ENCODE measurements around the gene TMEM18. TPM values are rescaled to one million over a fixed set of nuclear protein-coding genes. Genes with fewer than 3 reads are reported as not detected.
"Not testable (repeated sequence)": the region's sequence is repeated elsewhere in the genome, so short reads cannot be mapped to it uniquely, and the experiment has no call there.

TMEM18 gene
- total RNA-seq, 2 donors from 2014 or later: 32.5 to 33.4 TPM

DNA sequence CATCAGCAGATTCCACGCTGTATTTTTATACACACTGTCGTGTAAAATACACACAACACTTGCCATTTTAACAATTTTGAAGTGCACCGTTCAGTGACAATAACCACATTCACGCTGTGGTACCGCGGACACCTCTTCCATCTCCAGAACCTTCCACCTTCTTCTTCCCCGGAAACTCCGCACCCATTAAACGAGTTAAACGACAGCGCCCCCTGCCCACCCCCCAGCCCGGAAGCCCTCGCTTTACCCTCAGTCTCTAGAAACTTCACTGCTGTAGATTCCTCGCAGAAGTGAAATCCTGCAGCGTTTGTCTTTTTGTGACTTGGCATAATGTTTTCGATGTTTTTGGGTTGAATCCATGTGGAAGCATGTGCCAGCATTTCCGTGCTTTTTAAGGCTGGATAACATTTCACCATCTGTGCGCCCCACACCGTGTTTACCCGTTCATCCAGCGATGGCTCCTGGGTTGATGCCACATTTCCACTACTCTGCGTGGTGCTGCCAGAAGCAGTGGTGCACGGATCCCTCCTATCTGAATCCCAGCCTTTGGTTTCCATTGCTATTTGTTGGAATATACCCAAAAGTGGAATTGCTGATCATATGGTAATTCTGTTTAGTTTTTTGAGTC is 32.0 kb upstream of the TMEM18 start:
- H3K36me3 Mint-ChIP-seq (ENCODE audit: insufficient read depth in 2 of 2): no peaks in the 10 kb centered on the region
- H3K27me3 Mint-ChIP-seq (ENCODE audit: low read depth): peaks cover 35% of the 10 kb centered on the region
- no peak for DNase-seq
- ATAC-seq (replicated peaks in 1 of 2): no peak
- H3K4me3 Mint-ChIP-seq: no peak overlapping the region
- no peak overlapping the region for H3K27ac Mint-ChIP-seq
- H3K9me3 Mint-ChIP-seq: no peaks in the 10 kb centered on the region
- H3K4me1 Mint-ChIP-seq (ENCODE audit: low read depth): peaks cover 10% of the 10 kb centered on the region

DNA sequence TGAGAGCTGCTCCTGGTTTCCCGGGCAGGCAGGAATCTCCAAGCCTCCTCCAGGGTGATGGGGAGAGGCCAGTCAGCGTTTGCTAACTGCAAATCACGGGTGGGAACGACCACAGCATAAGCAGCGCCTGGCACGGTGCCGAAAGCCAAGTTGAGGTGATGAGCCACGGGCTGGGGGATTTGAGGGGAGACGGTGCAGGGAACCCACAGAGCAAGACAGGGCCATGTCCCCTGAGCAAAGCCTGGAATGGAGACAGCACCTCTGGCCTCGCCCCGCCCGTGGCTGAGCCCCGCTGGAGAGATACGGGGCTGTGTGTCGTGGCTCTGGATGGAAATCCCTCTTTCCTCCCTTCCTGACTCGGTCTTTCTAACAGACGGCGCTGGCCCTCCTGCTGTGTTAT is 31.5 kb upstream of the TMEM18 start:
- no peak for DNase-seq
- H3K36me3 Mint-ChIP-seq (ENCODE audit: insufficient read depth in 2 of 2): peaks cover 2 to 3% of the 10 kb centered on the region in 2 donors
- peaks cover 35% of the 10 kb centered on the region for H3K27me3 Mint-ChIP-seq (ENCODE audit: low read depth)

DNA sequence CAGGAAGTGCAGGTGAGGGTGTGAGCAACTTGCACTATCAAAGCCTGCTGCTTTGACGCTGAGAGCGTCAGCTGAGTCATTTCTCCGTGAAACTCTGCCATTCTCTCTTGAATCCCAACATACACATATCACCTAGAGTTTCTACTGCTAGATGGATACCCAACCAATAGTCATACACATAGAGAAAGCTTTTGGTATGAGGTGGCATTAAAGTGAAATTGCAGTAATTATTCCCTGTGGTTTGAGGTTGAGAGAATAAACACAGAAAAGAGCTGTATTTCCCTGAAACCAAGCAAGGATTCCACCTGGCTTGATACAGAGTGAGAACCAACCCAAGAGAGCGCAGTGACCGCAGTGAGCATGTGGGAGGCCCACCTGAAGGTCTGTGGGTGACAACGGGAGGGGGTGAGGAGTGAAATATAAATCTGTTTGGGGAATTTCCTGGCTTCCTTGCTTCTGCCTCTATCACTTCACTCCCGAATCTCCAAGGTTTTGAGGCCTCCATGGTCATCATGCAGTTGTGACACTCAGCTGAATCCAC is 28.8 kb upstream of the TMEM18 start:
- ATAC-seq (replicated peaks in 1 of 2) (peak; percentile 89 to 91), DNase-seq (peak; percentile 23 to 35)
- Mint-ChIP-seq H3K4me1 (ENCODE audit: low read depth) (peaks cover 9% of the 10 kb centered on the region), H3K27ac (peak overlapping the region; percentile 59), H3K4me3 (peak overlapping the region in 1 of 2 donors; percentile 16), H3K27me3 (ENCODE audit: low read depth) (peaks cover 18% of the 10 kb centered on the region), H3K9me3 (peaks cover 3% of the 10 kb centered on the region in 2 donors), H3K36me3 (ENCODE audit: insufficient read depth in 2 of 2) (peaks cover 2 to 3% of the 10 kb centered on the region in 2 donors)

More for the DNA sequence above, 31.5 kb upstream of the TMEM18 start:
- Mint-ChIP-seq H3K27ac (no peak overlapping the region), H3K9me3 (peaks cover 3% of the 10 kb centered on the region in 2 donors), H3K4me3 (no peak overlapping the region), H3K4me1 (ENCODE audit: low read depth) (peaks cover 9% of the 10 kb centered on the region)
- ATAC-seq (replicated peaks in 1 of 2): no peak

DNA sequence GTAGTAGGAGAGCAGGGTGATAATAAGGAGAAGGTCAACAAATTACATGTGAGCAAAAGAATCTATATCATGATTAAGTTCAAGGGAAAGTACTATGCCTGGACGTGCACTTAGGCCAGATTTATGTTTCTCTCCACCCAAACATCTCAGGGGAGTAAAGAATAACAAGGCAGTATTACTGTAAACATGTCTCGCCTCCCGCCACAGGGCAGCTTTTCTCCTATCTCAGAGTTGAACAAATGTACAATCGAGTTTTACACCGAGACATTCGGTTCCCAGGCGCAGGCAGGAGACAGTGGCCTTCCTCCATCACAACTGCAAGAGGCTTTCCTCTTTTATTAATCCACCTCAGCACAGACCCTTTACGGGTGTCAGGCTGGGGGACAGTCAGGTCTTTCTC is 25.6 kb upstream of the TMEM18 start:
- H3K27ac Mint-ChIP-seq; DNase-seq; ATAC-seq (replicated peaks in 1 of 2); H3K4me1 Mint-ChIP-seq (ENCODE audit: low read depth); H3K36me3 Mint-ChIP-seq (ENCODE audit: insufficient read depth in 2 of 2); H3K4me3 Mint-ChIP-seq; H3K9me3 Mint-ChIP-seq: not testable (repeated sequence)
- H3K27me3 Mint-ChIP-seq (ENCODE audit: low read depth): peaks cover 13% of the 10 kb centered on the region

DNA sequence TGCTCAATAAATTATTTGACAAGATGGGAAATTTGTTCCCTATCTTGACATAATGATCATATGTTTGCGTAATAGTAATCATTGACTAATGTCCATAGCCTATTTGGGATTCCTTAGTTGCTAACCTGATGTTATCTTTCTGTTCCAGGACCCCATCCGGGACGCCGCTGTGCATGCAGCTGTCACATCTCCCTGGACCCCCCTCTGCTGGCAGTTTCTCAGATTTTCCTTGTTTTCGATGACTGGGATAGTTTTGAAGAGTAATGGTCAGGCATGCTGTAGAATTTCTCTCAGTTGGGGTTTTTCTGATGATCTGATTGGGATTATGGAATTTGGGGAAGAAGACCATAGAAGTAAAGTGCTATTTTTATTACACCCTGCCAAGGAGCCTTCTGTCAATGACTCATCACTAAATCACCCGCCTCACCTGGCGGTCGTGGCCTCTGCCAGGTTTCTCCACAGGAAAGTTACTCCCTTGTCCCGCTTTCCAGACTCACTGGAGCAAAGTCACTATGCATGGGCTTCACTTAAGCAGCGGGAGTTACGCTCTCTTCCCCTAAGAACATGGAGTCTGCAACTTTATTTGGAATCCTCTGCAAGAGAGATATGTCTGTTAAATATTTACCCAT is 19.9 kb upstream of the TMEM18 start:
- DNase-seq: no peak
- H3K27ac Mint-ChIP-seq: no peak overlapping the region
- H3K36me3 Mint-ChIP-seq (ENCODE audit: insufficient read depth in 2 of 2): no peaks in the 10 kb centered on the region
- no peaks in the 10 kb centered on the region for H3K9me3 Mint-ChIP-seq
- peaks cover 8% of the 10 kb centered on the region for H3K27me3 Mint-ChIP-seq (ENCODE audit: low read depth)
- no peak overlapping the region for H3K4me3 Mint-ChIP-seq
- ATAC-seq (replicated peaks in 1 of 2): no peak
- H3K4me1 Mint-ChIP-seq (ENCODE audit: low read depth): peaks cover 7% of the 10 kb centered on the region

DNA sequence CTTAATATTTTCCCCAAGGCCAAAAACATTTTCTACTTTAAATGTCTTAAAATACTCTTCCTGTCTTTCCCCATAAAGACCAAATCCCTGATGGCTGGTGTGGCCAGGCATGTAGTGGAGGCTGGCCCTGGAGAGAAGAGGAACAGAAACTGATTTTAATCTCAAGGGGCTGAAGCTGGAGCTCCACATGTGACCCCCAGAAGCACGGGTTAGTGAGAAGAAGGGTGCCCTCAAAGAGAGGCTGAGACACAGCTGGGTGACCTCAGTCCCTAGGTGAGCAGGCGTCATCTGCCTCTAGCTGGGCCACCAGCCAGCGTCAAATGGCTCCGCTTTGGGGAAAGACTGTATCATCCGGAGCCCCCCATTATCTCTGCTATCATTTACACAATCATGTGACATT is 19.3 kb upstream of the TMEM18 start:
- Mint-ChIP-seq H3K9me3 (no peaks in the 10 kb centered on the region), H3K4me3 (no peak overlapping the region), H3K27ac (no peak overlapping the region), H3K4me1 (ENCODE audit: low read depth) (peaks cover 7% of the 10 kb centered on the region), H3K27me3 (ENCODE audit: low read depth) (peaks cover 6% of the 10 kb centered on the region), H3K36me3 (ENCODE audit: insufficient read depth in 2 of 2) (no peaks in the 10 kb centered on the region)
- ATAC-seq (replicated peaks in 1 of 2) (no peak), DNase-seq (no peak)

DNA sequence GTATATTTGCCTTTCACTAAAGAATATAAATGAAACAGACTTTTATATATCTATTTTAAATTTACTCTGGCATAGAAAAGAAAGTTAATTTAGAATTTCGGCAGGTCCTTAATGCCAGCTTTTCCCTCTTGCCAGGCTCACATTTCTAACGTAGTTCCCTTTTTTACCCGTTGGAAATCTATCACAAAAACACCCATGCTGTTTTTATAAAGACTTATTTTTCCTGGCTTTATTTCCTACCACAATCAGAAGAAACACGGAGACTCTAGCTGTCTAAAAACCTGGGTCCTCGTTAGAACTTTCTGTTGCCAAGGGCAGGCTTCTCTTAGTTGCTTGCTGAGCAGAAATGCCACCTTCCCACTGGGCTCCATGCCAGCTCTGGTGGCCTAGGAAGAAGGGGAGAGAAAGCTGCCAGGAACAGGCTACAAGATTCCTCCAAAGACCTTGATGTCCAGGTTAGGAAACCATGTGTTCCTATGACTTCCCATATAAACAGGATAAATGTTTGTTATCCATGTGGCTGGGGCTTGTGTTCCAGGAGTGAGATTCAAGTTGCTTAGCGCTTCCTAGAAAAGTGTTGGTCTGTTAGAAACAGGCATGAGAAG is 17.8 kb upstream of the TMEM18 start:
- H3K27ac Mint-ChIP-seq: no peak overlapping the region
- DNase-seq (no peak), ATAC-seq (replicated peaks in 1 of 2) (no peak)
- H3K4me3 Mint-ChIP-seq: no peak overlapping the region
- H3K36me3 Mint-ChIP-seq (ENCODE audit: insufficient read depth in 2 of 2): no peaks in the 10 kb centered on the region
- H3K4me1 Mint-ChIP-seq (ENCODE audit: low read depth): peaks cover 7% of the 10 kb centered on the region
- H3K9me3 Mint-ChIP-seq: no peaks in the 10 kb centered on the region
- peaks cover 4% of the 10 kb centered on the region for H3K27me3 Mint-ChIP-seq (ENCODE audit: low read depth)

DNA sequence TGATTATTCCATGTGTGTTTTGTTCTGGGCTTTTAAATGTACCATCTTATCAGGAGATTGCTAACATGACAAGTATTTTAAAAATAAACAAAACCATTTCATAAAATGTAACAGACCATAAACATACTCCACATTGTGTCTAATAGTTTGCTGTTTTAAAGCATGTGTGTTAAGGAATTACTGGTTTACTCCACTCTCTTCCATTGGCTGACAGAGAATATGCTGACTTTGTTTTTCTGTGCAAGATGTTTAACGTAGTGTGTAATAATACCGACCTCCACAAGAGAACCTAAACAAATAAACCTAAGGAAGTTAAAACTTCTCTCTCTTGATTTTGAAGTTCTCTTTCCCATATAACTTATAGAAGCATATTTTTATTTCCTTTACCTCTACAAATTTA is 17.0 kb upstream of the TMEM18 start:
- H3K27ac Mint-ChIP-seq: no peak overlapping the region
- DNase-seq (no peak), ATAC-seq (replicated peaks in 1 of 2) (no peak)
- H3K4me3 Mint-ChIP-seq: no peak overlapping the region
- H3K4me1 Mint-ChIP-seq (ENCODE audit: low read depth): peaks cover 7% of the 10 kb centered on the region
- no peaks in the 10 kb centered on the region for H3K36me3 Mint-ChIP-seq (ENCODE audit: insufficient read depth in 2 of 2)
- peaks cover 6% of the 10 kb centered on the region for H3K27me3 Mint-ChIP-seq (ENCODE audit: low read depth)
- no peaks in the 10 kb centered on the region for H3K9me3 Mint-ChIP-seq

DNA sequence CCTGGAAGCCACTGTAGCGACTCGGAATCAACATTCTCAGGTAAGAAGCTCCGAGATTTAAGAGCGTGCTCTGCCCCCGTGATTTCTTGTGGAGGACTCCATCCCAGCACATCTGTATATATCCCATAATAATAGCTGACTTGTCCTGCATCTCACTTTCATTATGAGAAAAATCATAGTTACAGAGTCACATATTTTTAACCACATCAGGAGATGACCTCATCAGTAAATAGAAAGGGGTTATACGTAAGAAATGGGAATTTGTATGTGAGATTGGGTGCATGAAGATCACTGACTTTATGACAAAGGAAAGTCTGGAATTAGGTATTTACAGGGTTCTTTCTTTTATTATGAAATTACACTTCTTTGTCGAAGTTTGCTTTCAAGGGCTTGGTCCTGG is 16.4 kb upstream of the TMEM18 start:
- no peak overlapping the region for H3K4me3 Mint-ChIP-seq
- peaks cover 7% of the 10 kb centered on the region for H3K4me1 Mint-ChIP-seq (ENCODE audit: low read depth)
- H3K27ac Mint-ChIP-seq: no peak overlapping the region
- ATAC-seq (replicated peaks in 1 of 2) (no peak), DNase-seq (no peak)
- no peaks in the 10 kb centered on the region for H3K9me3 Mint-ChIP-seq
- peaks cover 10% of the 10 kb centered on the region for H3K27me3 Mint-ChIP-seq (ENCODE audit: low read depth)
- no peaks in the 10 kb centered on the region for H3K36me3 Mint-ChIP-seq (ENCODE audit: insufficient read depth in 2 of 2)

DNA sequence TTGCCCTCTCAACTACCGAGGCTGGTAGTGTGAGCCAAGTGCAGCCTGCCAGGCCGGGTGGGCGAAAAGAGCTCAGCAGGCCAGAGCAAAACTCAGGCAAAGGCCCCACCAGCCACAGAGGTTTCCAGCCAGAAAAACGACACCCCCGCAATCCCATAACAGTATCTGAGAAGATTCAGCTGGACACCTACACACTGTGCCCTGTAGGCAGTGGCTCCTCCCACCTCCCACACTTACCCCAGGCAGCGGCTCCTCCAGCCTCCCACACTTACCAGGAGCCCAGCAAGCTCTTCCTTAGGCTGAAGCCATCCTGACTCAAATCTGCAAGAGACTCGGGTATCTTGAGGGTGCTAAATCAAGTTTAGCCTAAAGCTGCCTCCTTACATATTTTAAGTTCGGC is 15.6 kb upstream of the TMEM18 start:
- no peak for ATAC-seq (replicated peaks in 1 of 2)
- Mint-ChIP-seq H3K27me3 (ENCODE audit: low read depth) (peaks cover 16% of the 10 kb centered on the region), H3K4me1 (ENCODE audit: low read depth) (peaks cover 7% of the 10 kb centered on the region), H3K4me3 (no peak overlapping the region), H3K9me3 (no peaks in the 10 kb centered on the region), H3K36me3 (ENCODE audit: insufficient read depth in 2 of 2) (no peaks in the 10 kb centered on the region), H3K27ac (no peak overlapping the region)
- no peak for DNase-seq

DNA sequence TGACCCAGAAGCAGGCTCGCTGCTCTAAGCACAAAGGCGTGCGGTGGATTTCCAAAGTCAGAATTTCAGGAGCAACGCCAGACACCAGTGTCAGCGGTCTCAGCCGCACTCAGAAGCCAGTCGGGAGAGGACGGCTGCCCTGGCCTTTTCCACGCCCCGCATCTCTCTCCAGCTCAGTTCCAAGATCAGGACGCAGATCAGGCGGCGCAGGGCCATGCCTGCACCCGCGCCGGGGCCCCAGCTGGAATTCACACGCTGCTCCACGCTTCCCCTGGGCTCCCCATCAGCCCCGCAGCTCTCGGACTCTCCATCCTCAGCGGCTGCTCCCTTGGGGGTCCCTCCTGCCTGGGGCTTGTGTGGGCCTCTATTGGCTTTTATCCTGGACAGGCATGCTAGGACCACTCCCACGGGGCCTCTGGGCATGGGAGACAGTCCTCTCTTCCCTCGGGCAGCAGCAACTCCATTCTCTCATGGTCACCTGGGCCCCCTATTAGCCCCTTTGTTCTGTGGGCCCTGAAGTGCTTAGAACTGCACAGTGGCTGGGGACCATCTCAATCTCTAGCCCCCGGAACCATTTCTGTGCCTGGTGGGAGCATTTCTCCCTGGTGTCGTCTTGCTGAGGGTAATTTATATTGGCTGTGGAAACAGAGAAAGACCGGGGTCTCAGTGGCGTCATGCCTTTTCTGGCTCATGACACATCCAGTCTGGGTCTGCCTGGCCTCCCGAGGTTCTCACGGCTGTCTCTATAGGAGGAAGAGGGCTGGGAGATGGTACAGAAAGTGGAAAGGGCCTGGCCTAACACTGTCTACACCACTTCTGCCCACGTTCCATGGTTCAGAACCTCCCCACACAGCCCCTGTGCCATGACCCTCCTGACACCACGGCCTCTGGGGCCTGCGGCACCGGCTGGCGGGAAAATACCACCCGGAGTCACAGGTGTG is 14.9 kb upstream of the TMEM18 start:
- H3K27ac Mint-ChIP-seq: no peak overlapping the region
- ATAC-seq (replicated peaks in 1 of 2) (no peak), DNase-seq (no peak)
- no peak overlapping the region for H3K4me3 Mint-ChIP-seq
- H3K36me3 Mint-ChIP-seq (ENCODE audit: insufficient read depth in 2 of 2): no peaks in the 10 kb centered on the region
- no peaks in the 10 kb centered on the region for H3K9me3 Mint-ChIP-seq
- H3K27me3 Mint-ChIP-seq (ENCODE audit: low read depth): peaks cover 16% of the 10 kb centered on the region
- peaks cover 7% of the 10 kb centered on the region for H3K4me1 Mint-ChIP-seq (ENCODE audit: low read depth)

DNA sequence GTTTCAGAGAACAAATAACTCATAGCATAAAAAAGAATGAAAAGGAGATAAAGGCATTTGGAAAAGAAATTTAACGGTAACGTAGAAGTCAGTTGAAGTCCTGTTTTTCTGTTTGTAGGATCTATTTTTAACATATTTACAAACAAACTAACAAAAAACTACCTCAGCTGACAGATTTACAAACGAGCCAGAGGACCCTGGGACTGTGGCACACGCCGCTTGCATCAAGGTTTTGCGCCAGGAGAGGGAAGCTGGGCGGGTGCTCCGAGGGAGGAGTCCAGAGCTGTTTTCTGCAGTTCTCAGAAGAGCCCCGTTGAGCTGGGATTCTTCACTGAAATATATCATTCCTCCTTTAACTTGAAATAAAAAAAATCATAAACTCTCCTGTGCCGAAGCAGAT is 13.6 kb upstream of the TMEM18 start:
- peaks cover 0 to 3% of the 10 kb centered on the region in 2 donors for H3K9me3 Mint-ChIP-seq
- peaks cover 2 to 6% of the 10 kb centered on the region in 2 donors for H3K36me3 Mint-ChIP-seq (ENCODE audit: insufficient read depth in 2 of 2)
- H3K4me3 Mint-ChIP-seq: no peak overlapping the region
- DNase-seq: no peak
- H3K27ac Mint-ChIP-seq: no peak overlapping the region
- H3K4me1 Mint-ChIP-seq (ENCODE audit: low read depth): peaks cover 7% of the 10 kb centered on the region
- peaks cover 16% of the 10 kb centered on the region for H3K27me3 Mint-ChIP-seq (ENCODE audit: low read depth)
- ATAC-seq (replicated peaks in 1 of 2): no peak

Data from activated T-cell treated with anti-CD3 and anti-CD28 coated beads, Interleukin-2, amount 50 U/mL, for 72 hours (primary cell).